Measurements from ENCODE around the gene MPV17L2.

Gene MPV17L2

DNA sequence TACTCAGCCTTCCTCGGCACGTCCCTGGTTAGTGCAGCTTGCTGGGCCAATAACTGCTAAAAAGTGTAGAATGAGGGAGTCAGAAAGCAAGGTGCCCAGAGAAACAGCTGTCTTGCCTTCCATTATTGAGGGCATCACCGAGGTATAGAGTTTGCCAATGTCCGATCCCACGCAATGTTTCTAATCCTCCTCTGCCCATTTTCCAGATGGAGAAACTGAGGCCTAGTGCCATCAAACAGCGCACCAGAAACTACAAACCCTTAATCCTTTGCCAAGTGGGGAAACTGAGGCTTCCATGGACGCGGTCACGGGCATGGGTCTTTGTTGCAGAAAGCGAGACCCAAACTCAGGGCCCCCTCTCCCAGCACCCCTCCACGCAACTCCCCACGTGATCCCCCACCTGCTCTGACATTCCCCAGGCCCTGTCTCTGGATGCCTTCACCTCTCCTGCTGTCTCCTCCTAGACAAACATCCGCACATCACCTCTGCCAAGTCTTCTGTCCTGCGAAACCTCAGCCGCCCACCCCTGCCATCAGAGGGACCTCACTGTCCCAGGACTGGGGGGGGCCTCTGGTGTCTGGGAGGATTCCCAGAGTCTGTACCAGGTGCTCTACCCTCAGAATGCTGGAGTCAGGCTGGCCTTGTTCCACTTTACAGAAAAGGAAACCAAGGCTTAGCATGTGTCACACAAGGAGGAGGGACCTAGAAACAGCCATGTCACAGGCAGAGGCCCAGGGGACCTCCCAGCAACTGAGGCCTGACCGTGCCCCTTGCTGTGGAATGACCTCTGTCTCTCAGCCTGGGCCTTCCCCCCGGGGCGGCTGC, 34.1 kb downstream of the MPV17L2 start:
- DNase-seq, result no peak
- in situ Hi-C loops (cut with HindIII; ENCODE audit: low pct_ligation_motif_present, low pct_unique_long_range_greater_than_20kb, low sequenced_read_pairs), result no loop called here

DNA sequence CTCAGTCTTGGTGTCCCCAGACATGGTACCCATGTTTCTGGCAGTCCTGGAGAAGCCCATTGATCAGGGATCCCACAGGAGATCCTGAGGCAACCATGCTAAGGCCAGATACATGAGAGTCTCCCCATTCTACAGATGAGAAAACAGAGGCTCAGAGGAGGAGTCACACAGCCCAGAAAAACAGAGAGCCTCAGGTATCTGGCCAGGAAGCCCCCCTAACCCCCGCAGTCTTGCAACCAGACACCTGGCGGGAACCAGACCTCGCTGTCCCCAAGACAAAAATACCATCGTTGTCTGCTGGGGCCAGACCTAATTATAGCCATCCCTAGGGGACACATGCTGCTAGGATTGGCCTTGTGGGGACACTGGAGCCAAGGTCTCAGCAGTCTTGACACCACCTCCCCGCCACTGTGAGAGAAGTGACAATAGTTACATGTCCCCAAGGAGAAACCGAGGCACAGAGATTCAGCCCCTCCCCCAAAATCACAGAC, 34.8 kb downstream of the MPV17L2 start:
- in situ Hi-C loops (cut with HindIII; ENCODE audit: low pct_ligation_motif_present, low pct_unique_long_range_greater_than_20kb, low sequenced_read_pairs), result no loop called here
- DNase-seq, result no peak

DNA sequence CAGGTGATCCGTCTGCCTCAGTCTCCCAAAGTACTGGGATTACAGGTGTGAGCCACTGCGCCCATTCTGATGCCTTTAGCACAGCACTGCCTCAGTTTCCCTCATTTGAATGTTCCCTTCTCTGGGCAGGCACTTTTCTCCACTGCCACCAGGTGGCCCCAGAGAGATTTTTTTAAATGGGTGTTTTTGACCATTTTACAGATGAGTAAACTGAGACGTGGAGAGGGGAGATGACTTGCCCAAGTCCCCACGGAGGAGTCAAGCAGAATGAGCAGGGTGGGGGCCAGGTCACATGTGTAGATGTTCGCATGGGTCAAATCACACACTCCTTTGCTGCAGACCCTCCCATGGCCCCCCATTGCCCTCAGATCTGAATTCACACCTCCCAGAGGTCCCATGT, 36.5 kb downstream of the MPV17L2 start:
- DNase-seq, result no peak
- in situ Hi-C loops (cut with HindIII; ENCODE audit: low pct_ligation_motif_present, low pct_unique_long_range_greater_than_20kb, low sequenced_read_pairs), result no loop called here

DNA sequence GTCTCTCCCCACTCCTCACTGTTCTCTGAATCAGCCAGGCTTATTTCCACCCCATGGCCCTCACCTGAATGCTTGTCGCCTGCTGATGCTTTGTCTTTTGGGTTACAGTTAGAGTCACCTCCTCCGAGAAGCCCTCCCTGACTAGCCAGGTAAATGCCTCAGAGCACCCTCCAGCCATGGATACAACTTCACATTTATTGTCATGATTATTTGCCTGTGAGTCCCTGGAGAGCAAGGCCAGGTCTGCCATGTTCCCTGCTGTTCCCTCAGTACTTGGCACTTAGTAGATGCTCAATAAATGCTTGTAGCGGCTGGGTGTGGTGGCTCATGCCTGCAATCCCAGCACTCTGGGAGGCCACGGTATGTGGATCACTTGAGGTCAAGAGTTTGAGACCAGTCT, 36.9 kb downstream of the MPV17L2 start:
- DNase-seq, result no peak
- in situ Hi-C loops (cut with HindIII; ENCODE audit: low pct_ligation_motif_present, low pct_unique_long_range_greater_than_20kb, low sequenced_read_pairs), result no loop called here

DNA sequence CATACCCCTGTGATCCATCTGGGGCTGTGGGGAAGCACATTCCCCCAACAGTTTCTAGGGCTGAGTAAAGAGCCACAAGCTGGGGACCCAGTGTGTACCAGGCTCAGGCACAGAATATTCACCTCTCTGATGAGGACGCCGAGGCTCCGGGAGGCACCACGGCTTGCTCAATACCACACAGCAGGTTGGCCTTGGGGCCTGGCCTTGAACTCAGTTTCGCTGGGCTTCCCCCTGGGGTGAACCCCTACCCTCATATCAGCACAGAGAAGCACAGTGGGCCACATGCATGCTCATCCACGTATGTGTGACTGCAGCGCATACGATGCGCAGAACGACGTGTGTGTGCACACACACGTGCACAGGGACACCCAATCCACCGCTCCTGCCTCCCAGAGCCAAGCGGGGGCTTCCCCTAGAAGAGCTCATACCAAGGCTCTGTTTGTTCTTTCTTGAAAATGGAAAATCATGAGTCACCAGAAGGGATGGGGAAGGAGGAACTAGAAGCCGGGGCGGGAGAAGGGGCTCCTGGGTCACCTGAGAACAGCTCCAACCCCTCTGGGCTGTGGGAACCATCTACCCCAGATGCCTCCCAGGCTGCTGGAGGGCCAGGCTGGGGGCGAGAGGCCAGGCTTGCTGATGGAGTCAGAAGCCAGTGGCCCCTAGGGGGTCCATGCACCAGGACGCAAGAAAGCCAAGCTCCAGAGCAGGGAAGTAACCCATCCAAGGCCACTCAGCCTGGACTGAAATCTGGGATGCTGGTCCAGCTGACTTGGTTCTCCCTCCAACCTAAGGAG, 38.1 kb downstream of the MPV17L2 start:
- in situ Hi-C loops (cut with HindIII; ENCODE audit: low pct_ligation_motif_present, low pct_unique_long_range_greater_than_20kb, low sequenced_read_pairs), result no loop called here
- DNase-seq, result no peak

DNA sequence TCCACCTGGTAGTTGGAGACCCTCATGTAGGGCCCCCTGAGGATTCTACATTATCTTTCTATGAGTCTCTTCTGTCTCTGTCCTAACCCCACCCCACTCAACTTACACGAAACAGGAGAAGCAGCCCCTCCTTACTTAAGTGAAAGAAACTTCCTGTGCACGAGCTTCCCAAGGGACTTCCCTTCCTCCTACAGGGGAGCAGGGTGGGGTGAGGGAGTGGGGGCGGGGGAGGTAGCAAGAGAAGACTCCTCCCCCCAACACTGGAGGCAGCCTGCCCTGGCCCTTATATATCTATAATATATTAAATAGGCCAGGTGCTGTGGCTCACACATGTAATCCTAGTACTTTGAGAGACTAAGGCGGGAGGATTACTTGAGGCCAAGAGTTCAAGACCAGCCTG, 38.8 kb downstream of the MPV17L2 start:
- in situ Hi-C loops (cut with HindIII; ENCODE audit: low pct_ligation_motif_present, low pct_unique_long_range_greater_than_20kb, low sequenced_read_pairs), result no loop called here

DNA sequence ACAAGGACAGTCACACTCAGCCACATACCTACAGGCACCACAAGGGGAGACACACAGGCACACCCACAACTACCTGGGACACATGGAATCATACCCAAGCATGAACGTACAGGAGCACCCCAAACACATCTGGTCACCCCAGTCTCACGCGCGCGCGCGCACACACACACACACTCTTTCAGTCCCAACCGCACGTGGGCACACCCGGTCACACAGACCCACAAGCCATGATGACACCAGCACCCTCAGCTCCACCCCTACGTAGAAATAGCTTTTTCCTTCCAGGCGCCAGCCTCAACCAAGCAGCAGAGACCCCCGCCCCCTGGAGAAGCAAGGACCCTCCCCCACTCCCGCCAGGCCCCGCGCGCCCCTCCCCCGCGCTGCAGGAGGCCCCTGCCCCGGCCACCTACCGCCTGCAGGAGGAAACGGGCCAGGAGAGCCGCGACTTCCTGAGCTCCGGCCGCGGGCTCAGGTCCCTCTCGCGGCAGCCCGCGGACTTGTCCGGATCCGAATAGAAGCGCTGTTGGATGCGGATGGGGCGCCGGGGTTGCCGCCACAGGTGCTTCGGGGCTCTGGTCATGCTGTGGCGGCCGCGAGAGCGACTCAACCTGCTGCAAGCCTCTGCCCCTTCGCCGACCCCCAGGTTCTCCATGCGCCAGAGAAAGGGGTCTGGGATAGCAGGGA, 39.7 kb downstream of the MPV17L2 start:
- no peak for DNase-seq
- in situ Hi-C loops (cut with HindIII; ENCODE audit: low pct_ligation_motif_present, low pct_unique_long_range_greater_than_20kb, low sequenced_read_pairs), result no loop called here

More for the DNA sequence above, 38.8 kb downstream of the MPV17L2 start:
- DNase-seq, result no peak

DNA sequence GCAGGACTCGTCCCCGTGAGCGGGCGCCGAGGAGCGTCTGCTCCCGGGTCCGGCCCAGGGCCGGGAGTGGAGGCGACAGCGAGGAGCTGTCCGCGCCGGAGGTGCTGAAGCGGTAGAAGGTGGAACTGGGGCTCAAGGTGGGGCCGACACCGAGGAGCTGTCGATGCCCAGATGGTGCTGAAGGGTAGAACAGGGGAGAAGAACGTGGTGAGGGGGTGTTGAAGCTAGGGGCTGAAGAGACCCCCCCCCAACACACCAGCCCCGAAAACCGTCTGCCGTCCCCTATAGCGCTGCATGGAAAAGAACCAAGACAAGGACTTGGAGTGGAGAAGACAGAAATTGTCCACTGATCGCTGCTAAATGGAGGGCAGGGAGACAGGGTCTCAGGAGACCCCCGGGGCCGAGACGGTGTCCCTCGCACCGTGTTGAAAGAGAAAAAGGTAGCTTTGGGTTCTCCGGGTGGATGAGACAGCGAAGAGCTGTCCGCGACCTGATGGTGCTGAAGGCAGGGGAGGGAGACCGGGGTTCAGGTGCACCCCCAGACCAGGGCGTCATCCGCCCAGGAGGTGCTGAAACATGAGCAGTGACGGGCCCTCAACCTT, 40.3 kb downstream of the MPV17L2 start:
- peak; percentile 75 for DNase-seq
- in situ Hi-C loops (cut with HindIII; ENCODE audit: low pct_ligation_motif_present, low pct_unique_long_range_greater_than_20kb, low sequenced_read_pairs), result no loop called here

DNA sequence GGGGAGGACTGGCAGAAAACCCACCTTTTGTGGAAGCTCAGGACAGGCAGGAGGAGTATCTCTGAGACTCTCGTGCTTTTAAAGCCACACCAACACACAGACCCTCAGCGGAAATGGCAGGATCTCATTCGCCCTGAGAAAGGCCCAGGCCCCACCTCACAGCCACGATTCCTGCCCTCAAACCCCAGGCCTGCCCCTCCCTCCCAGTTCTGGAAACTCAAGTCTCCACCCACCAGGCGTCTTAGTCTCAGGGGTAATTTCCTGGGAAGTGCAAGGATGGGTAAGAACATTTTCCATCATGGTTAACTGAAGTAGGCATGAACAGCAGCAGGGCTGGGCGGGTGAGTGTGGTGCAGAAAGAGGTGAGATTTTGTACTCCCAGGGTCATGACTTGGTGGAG, 41.2 kb downstream of the MPV17L2 start:
- DNase-seq, result no peak
- in situ Hi-C loops (cut with HindIII; ENCODE audit: low pct_ligation_motif_present, low pct_unique_long_range_greater_than_20kb, low sequenced_read_pairs), result no loop called here

DNA sequence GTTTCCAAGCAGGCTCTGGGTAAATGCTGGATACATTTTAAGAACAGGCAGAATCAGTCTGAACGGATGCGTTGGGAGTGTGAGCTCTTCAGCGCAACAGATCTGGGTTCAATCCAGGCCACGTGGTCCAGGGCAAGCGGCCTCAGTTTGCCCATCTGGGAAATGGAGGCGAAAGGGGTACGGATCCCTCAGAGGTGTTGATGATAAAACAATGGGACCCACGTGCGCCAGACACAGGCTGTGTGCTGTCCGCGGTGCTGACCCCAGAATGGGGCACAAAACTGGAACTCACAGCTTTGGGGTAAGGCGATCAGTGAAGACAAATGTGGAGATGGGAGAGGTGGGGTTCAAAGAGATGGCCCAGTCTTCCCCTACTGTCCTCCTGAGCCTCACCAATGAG, 46.3 kb downstream of the MPV17L2 start:
- DNase-seq, result no peak
- in situ Hi-C loops (cut with HindIII; ENCODE audit: low pct_ligation_motif_present, low pct_unique_long_range_greater_than_20kb, low sequenced_read_pairs), result no loop called here

DNA sequence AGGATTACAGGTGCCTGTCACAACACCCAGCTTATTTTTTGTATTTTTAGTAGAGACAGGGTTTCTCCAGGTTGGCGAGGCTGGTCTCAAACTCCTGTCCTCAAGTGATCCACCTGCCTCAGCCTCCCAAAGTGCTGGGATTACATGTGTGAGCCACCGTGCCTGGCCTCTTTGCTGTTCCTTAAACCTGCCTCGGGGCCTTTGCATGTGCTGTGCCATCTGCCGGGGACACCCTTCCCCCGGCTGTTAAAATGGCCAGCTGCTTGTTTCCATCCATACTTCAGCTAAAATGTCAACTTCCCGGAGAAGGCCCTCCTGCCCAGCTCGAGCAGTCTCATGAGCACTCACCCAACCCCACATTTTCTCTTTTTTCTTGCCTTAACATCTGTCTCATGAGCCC, 52.3 kb downstream of the MPV17L2 start:
- DNase-seq, result no peak
- in situ Hi-C loops (cut with HindIII; ENCODE audit: low pct_ligation_motif_present, low pct_unique_long_range_greater_than_20kb, low sequenced_read_pairs), result no loop called here
